ENCODE data around the gene RMND5B.
A peak's percentile ranks its signal among the peaks of the same experiment; 100 is the strongest.
"Not testable (repeated sequence)": the region's sequence is repeated elsewhere in the genome, so short reads cannot be mapped to it uniquely, and the experiment has no call there.

Gene RMND5B

DNA sequence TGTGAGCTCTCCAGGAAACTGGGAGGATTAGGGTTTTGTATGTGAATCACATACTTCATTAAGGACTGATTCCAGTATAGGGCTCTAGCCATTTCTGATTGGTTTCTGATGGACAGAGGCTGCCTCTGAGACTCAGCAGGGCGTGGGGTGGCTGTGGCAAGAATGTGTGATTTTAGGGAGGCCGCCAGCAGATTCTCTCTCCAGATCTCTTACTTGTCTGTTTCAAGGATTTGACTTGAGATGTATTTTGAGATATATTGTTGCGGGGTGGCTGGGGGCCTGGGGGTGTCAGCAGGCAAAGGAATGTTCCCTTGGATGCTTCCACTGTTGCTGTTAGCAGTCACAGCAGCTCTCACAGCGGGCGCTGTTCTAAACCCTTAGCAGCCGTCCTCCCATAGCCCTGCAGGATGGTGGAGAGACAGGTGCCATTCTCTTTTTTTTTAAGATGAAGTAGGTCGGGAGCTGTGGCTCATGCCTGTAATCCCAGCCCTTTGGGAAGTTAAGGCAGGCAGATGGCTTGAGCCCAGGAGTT, 65.5 kb downstream of the RMND5B start:
- TF ChIP-seq POLR2A (IDR thresholded peaks at IDR 0.05; ENCODE audit: extremely low read depth, insufficient read length) (no peak), MYC (IDR thresholded peaks at IDR 0.05; ENCODE audit: low read depth, low read length) (no peak)
- TF ChIP-seq, protein P1, sequence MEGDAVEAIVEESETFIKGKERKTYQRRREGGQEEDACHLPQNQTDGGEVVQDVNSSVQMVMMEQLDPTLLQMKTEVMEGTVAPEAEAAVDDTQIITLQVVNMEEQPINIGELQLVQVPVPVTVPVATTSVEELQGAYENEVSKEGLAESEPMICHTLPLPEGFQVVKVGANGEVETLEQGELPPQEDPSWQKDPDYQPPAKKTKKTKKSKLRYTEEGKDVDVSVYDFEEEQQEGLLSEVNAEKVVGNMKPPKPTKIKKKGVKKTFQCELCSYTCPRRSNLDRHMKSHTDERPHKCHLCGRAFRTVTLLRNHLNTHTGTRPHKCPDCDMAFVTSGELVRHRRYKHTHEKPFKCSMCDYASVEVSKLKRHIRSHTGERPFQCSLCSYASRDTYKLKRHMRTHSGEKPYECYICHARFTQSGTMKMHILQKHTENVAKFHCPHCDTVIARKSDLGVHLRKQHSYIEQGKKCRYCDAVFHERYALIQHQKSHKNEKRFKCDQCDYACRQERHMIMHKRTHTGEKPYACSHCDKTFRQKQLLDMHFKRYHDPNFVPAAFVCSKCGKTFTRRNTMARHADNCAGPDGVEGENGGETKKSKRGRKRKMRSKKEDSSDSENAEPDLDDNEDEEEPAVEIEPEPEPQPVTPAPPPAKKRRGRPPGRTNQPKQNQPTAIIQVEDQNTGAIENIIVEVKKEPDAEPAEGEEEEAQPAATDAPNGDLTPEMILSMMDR (IDR thresholded peaks at IDR 0.05; ENCODE audit: low read depth, low read length): no peak
- TF ChIP-seq, protein P2, sequence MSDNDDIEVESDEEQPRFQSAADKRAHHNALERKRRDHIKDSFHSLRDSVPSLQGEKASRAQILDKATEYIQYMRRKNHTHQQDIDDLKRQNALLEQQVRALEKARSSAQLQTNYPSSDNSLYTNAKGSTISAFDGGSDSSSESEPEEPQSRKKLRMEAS (IDR thresholded peaks at IDR 0.05; ENCODE audit: low read depth, low read length): no peak
- H3K4me3 ChIP-seq (ENCODE audit: low read depth, low read length): no peak overlapping the region
- DNase-seq (ENCODE audit: low read depth): no peak

DNA sequence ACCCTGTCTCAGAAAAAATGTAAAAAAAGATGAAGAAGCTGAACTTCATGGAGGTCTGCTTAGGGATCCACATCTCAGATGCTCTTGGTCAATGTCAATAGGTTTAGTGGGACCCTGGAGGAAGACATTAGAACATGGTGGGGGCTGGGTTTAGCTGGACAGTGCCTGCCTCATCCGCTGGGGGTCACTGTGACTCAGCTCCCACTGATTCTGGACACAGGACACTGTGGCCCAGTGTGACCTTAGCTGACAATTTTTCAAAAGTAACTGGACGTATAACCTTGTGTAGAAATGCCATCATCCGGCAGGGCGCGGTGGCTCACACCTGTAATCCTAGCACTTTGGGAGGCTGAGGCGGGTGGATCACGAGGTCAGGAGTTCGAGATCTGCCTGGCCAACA, 66.2 kb downstream of the RMND5B start:
- H3K4me3 ChIP-seq (ENCODE audit: low read depth, low read length): no peak overlapping the region
- TF ChIP-seq, protein P1 (IDR thresholded peaks at IDR 0.05; ENCODE audit: low read depth, low read length): peak; percentile 73
- no peak for TF ChIP-seq MYC (IDR thresholded peaks at IDR 0.05; ENCODE audit: low read depth, low read length)
- TF ChIP-seq, protein P2 (IDR thresholded peaks at IDR 0.05; ENCODE audit: low read depth, low read length): no peak
- no peak for TF ChIP-seq POLR2A (IDR thresholded peaks at IDR 0.05; ENCODE audit: extremely low read depth, insufficient read length)
- DNase-seq (ENCODE audit: low read depth): no peak

DNA sequence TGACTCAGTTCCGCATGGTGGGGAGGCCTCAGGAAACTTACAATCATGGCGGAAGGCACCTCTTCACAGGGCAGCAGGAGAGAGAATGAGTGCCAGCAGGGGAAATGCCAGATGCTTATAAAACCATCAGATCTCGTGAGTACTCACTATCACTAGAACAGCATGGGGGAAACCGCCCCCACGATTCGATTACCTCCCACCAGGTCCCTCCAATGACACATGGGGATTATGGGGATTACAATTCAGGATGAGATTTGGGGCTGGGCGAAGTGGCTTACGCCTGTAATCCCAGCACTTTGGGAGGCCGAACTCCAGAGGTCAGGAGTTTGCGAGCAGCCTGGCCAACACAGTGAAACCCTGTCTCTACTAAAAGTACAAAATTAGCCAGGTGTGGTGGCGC, 67.3 kb downstream of the RMND5B start:
- H3K4me3 ChIP-seq (ENCODE audit: low read depth, low read length); DNase-seq (ENCODE audit: low read depth): not testable (repeated sequence)

DNA sequence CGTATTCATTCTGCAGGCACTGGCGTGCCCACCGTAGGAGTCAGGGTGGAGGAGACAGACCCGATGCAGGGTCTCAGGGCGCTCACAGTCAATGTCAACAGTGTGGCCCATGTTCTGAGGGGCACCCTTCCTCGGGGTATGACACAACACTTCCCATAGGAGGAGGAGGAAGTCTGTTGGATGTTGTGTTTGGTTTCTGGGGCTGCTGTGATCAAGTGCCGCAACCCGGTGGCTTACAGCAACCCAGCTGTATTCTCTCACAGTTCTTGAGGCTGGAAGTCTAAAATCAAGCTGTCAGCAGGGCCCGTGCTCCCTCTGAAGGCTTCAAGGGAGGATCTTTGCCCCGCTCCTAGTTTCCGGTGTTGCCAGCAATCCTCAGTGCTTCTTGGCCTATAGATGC, 67.9 kb downstream of the RMND5B start:
- H3K4me3 ChIP-seq (ENCODE audit: low read depth, low read length): no peak overlapping the region
- TF ChIP-seq POLR2A (IDR thresholded peaks at IDR 0.05; ENCODE audit: extremely low read depth, insufficient read length) (no peak), MYC (IDR thresholded peaks at IDR 0.05; ENCODE audit: low read depth, low read length) (no peak)
- TF ChIP-seq, protein P1 (IDR thresholded peaks at IDR 0.05; ENCODE audit: low read depth, low read length): no peak
- TF ChIP-seq, protein P2 (IDR thresholded peaks at IDR 0.05; ENCODE audit: low read depth, low read length): no peak
- DNase-seq (ENCODE audit: low read depth): no peak

DNA sequence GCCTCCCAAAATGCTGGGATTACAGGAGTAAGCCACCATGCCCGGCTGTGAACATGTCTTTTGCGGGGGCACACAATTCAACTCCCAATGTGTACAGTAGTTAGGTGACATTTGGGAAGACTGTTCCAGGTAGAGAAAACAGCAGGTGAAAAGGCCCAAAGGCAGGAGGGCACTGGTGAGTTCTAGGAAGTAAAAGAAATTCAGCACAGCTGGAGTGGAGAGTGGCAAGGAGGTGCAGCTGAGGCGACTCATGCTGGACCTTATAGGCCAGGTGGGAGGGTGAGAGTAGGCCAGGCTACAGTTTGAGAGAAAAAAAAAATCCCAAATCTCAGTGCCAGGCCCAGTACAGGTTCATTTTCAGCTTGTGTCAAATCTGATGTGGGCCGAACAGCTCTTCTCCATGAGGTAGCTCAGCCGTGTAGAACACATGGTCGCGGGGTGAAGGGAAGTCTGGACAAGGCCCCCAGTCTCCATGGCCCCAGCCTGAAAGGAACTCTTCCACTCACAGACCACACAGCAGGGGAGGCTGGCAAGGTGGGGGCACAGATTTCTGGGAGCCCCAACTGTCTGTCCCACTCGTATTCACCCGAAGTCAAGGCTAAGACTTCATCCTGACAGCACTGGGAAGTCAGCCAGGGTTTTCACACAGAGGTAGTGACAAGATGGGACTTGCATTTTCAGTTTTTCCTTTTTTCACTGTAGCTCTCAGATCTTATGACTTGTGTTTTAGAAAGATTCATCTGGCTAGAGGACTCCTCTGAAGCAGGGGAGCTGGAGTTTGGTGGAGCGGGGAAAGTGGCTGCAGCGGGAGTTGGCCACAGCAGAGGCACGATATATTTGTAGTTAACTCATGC, 69.0 kb downstream of the RMND5B start:
- TF ChIP-seq, protein P2 (IDR thresholded peaks at IDR 0.05; ENCODE audit: low read depth, low read length): no peak
- TF ChIP-seq, protein P1 (IDR thresholded peaks at IDR 0.05; ENCODE audit: low read depth, low read length): no peak
- TF ChIP-seq MYC (IDR thresholded peaks at IDR 0.05; ENCODE audit: low read depth, low read length): no peak
- no peak for TF ChIP-seq POLR2A (IDR thresholded peaks at IDR 0.05; ENCODE audit: extremely low read depth, insufficient read length)
- no peak overlapping the region for H3K4me3 ChIP-seq (ENCODE audit: low read depth, low read length)
- DNase-seq (ENCODE audit: low read depth): no peak
